Measurements from ENCODE around the gene RTN4R.

The RTN4R gene

DNA sequence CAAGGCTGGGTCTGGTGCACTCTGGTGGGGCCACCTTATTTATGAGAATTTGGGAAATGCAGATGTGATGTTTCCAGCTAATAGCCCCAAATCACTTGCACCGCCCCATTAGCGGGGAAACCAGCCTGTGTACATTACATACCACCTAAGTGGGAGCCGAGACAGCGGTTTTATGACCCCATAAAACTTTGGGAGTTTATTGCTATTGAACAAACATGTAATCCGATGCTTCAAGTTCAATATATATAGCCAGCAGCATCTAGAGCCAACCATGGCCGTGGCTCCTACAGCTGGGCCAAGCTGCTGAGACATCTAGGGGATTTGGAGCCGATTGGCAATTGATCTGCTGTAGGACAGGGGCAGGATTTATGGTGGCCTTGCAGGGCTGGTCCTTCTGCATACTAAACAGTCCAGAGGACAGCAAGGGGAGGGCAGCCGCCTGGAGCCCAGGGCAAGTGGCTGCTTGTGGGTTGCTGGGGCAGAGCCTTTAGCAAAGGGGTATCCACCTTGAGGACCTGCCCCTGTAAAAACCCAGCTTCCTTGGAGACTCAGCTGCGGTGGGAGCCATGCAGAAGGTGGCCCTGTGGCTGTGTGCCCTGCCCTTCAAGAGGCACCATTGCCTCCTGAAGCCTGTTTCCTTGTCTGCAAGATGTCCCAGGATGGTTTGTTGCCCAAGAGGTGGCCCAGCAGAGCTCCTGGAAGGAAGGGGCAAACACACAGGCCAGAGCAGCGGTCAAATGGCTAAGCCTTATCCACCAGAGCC lies 69.4 kb downstream of the RTN4R start:
- DNase-seq (ENCODE audit: low spot score): no peak

DNA sequence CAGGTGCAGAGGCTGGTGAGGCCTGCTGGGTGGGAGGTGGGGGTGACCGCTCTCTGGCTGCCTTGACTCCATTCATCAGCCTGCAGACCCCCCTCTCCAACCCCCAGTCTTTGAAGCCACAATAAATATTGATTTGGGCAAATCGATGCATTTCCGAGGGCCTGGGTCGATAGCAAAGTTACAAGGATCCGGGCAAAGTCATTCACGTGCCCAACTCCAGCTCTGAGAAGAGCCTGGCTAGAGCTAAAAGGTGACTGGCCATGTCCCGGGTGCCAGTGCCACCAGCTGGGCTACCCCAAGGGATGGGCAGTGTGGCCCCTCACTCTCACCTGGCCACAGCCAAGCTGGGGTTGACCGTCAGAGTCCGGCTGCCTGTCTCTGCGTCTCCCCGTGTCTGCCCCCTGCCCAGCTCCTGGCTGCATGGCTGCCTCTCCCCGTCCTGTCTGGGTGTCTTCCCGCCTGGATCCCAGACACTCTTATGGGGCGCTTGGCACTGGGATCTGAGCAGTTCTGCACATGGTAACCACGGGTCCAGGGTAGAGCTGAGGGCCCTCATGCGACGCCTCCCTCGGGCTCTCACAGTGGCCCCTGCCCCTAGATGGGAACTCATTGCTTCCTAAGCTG lies 70.6 kb downstream of the RTN4R start:
- DNase-seq (ENCODE audit: low spot score): no peak

DNA sequence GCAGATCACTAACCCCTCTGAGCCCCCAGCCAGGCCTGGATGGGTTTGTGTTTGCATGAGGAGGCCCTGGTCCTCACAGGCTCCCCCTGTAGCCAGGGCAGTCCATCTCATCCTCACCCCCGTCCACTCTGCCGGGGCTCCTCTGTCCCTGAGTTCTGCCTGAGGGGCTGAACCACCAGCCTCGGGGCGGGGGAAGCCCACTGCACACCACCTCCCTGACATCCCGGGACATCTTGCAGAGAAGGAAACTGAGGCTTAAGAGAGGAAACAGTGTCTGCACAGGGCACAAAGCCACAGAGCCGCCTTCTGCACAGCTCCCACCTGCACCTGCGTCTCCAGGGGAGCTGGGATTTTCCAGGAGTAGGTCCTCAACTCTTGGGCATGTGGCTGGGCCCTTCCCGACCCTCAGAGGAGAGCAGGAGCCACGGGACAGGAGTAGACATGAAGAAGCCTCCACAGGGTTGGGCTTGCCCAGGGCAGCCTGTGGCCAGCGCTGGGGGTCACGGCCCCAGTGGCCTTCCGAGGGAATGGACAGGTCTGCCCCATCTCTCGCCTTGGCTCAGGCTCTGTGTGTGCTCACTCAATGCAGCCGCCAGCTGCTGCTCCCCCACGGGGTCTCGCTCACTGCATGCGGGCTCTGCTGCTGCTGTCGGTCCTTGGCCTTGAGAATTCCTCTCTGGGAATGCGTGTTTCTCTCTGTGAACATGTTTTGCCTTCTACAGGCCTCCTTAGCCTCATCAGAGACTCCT lies 71.8 kb downstream of the RTN4R start:
- DNase-seq (ENCODE audit: low spot score): no peak

DNA sequence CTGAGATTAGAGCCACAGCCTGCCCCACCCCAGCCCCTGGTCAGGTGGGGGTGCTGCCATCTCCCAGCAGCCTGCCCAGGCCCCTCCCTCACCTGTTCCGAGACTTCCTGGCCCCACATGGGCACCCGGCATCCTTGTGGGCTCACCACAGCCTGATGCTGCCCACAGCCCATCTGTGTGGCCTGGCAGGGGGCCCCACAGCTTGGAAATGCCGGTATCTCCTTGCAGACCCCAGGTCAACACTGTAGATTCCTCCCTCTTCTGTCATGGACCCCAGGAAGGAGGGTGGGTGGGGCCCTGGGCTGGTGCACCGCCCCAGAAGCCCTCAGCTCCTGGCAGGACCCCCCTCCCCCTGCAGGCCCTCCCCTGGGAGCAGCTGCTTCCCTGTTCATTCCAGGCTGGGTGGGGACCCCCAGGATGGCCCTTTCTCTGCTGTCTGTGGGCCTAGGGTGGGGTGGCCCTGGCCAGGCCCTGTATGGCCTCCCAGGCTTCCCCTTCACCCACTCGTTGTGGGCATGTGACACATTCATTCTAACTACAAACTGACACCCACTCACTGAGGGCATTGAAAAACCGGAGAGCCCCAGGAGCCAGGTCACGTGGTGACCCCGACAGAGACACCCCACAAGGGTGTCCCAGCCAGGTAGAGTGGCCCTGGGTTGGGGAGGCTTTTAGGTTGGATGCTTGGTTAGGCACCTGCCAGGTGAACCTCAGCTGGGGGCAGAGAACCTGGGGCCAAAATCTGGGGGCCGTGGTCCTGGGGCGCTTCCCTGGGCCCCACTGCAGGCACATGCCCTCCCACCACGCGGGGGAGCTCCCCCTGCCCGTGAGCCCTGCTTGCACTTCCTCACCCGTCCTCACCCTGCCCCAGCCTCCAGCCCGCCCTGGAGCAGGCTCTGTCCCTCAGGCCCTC lies 73.2 kb downstream of the RTN4R start:
- DNase-seq (ENCODE audit: low spot score): no peak

DNA sequence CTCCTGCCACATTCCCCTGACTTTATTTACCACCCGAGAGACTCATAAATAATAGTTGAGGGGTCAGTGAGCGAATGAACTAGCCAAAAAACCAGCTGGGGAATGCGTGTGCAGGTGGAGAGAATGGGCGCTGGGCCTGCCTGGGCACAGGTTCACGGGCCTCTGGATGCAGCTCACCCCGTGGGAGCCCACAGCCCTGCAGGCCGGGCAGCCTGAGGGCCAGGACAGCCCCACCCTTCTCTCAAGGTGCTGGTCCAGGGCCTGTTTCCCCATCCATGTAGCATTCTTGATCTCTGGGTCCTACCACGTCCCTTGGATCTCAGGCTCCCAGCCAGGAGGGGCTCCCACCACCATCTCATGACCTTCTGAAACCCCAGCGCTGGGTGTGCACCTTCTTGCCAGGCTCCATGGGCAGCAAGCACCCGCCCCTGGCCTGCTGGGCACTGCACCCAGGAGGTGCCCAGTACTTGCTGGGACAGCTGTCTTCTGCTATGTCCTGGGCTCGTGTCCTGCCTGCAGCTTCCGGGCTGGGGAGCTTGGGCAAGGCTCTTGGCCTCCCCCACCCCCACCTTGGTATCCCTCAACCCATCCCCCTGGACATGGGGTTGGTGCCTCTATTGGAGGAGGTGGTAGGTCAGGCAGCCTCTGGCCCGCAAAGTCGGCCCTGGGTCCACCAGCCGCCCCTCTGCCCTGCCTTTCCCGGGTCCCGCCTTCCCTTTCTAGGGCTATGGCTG lies 74.2 kb downstream of the RTN4R start:
- DNase-seq (ENCODE audit: low spot score): no peak

DNA sequence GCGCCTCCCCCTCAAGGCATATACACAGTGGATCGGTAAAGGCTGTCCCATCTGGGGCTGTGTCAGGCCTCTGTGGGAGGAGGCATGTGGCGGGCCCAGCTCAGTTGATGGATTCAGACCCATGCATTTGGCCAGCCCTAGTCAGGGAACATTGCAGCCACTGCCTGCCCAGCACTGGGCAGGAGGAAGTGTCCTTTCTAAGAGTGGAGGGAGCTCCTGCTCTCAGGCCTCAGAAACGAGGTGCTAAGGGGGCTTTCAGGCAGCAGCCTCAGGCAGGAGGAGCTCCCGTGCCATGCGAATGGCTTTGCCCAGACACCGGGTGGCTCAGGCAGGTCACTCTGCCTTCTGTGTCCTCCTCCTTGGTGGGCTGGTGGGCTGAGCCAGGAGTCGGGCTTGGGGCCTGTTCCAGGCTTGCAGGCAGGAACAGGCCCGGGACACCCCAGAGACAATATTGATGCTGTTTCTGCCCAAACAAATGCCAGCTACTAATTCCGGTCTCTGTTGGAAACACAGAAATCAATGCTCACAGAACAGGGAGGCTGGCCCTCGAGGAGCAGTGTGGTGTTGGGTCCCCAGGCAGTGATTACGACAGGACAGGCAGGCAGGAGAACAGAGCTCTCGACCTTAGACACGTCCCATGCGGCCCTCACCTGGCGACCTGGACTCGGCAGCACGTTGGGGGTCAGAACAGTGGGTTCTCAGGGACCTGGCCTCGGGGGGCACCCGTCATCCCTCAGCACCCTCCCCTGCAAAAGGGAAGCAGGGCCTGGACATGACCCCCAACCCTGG lies 75.0 kb downstream of the RTN4R start:
- DNase-seq (ENCODE audit: low spot score): no peak

DNA sequence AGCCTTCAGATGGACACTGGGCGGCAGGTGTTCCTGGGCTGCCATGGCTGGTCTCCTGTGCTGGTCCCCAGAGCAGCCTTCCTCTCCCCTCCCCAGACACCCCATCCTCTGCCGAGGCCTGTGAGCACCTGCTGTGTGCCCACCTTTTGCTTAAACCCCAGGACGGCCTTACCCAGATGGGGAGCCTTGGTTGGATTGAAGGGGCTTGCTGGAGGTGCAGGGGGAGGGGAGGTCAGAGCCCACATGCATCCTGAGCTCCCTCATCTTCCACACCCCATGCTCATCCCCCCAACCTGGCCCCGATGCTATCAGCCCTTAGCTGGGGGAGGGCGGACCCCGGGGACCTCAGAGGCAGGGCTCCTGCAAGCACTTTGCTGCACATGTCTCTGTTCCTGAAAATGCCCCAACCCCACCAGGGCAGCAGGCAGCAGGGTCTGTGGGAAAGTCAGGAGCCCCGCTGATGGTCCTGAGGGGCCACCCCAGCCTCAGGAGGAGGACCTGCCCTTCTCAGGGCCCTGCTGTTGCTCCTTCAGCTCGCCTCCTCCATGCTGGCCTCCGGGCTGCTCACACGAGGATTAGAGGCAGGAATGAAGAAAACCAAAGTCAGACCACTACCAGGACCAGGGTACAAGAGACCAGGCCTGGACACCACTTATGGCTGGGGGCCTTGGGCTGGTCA lies 75.7 kb downstream of the RTN4R start:
- DNase-seq (ENCODE audit: low spot score): no peak

DNA sequence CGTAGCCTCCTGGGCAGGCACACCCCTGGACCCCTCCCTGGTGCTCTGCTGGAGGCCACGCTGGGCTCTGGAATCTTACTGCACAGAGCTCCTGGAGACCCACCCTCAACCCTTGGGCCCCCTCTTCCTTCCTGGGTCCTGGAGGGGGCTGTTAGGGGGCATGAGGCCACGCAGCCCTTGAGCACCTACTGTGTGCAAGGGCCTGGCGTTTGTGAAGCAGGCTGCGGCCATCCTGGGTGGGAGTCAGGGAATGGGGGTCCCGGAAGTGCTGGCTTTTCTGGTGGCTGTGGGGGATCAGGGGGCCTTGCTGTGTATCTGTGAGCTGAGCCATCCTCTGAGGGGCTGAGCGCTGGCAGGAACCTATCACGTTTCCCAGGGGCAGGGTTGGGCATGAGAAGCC lies 76.3 kb downstream of the RTN4R start:
- DNase-seq (ENCODE audit: low spot score): no peak

Data from hematopoietic multipotent progenitor cell treated with erythropoietin and hydrocortisone succinate and interleukin-3 and kit ligand, for 15 days (in vitro differentiated cells).